SK-N-SH (cell line): ENCODE data around the gene NTRK3.

Experiments used
- CTCF ChIP-seq: fragments of 200-600 bp; sonication (generic); IDR thresholded peaks from 2 replicates; pipeline ENCODE4 v1.6.1; 2017; ENCODE audit warnings: antibody characterized with exemption, mild to moderate bottlenecking, moderate library complexity
- EP300 ChIP-seq, 2 experiments: IDR thresholded peaks; 2 replicates each; pipeline versions ENCODE4 v1.4.0 to v1.6.1; 2012; ENCODE audit warnings: borderline replicate concordance in 1 of 2, low read depth in 1 of 2, low read length in 1 of 2
- FOSL2 ChIP-seq: IDR thresholded peaks from 2 replicates; pipeline ENCODE4 v1.4.0; 2012; ENCODE audit warnings: low read depth, mild to moderate bottlenecking, moderate library complexity, borderline replicate concordance
- GATA2 ChIP-seq: sonication (generic); formaldehyde crosslinking; IDR thresholded peaks from 2 replicates; pipeline ENCODE4 v1.5.0; 2020; ENCODE audit warnings: mild to moderate bottlenecking, missing genetic modification reagents
- PBX3 ChIP-seq: IDR thresholded peaks from 2 replicates; pipeline ENCODE4; 2012
- POLR2AphosphoS5 ChIP-seq: IDR thresholded peaks from 2 replicates; pipeline ENCODE4 v1.6.1; 2012; ENCODE audit warnings: low read depth, low read length
- RCOR1 ChIP-seq: fragments of 150-350 bp; IDR thresholded peaks from 2 replicates; pipeline ENCODE4 v1.6.1; 2017; ENCODE audit warnings: antibody characterized with exemption, low read length
- REST ChIP-seq: IDR thresholded peaks from 2 replicates; pipeline ENCODE4 v1.6.1; 2012; ENCODE audit warnings: mild to moderate bottlenecking, low read depth, low read length, moderate library complexity
- RFX5 ChIP-seq: IDR thresholded peaks from 2 replicates; pipeline ENCODE4 v1.6.1; 2012; ENCODE audit warnings: mild to moderate bottlenecking, improper control_type of control experiment, low read length
- USF1 ChIP-seq: IDR thresholded peaks from 2 replicates; pipeline ENCODE4 v1.4.0; 2012; ENCODE audit warnings: low read depth, borderline replicate concordance
- USF2 ChIP-seq: fragments of 150-350 bp; IDR thresholded peaks from 2 replicates; pipeline ENCODE4 v1.6.1; 2017; ENCODE audit warnings: antibody characterized with exemption, low read length, low read depth, borderline replicate concordance
- ZBTB33 ChIP-seq: IDR thresholded peaks from 2 replicates; pipeline ENCODE4 v1.4.0; 2012; ENCODE audit warnings: low read depth, borderline replicate concordance

GRCh38 chr15:87826119-87826747 is 430.3 kb downstream of the NTRK3 start:
- TF ChIP-seq ZBTB33 (no peak), USF2 (no peak), RFX5 (no peak), POLR2AphosphoS5 (no peak), CTCF (no peak), REST (no peak), USF1 (no peak), PBX3 (no peak), GATA2 (CRISPR knock-in tag) (no peak), RCOR1 (no peak), FOSL2 (no peak), EP300 (IDR thresholded peaks at IDR 0.05; ENCODE audit: borderline replicate concordance in 1 of 2, low read depth in 1 of 2, low read length in 1 of 2) (no peak)
